HT-29 (cell line): ENCODE data around the gene INPP5D. TPM values are rescaled to one million over a fixed set of nuclear protein-coding genes. Genes with fewer than 3 reads are reported as not detected.

Source experiments
- DNase-seq: peaks from one replicate; pipeline ENCODE4 v3.0.0-alpha.2; 2015; ENCODE audit warnings: low spot score
- total RNA-seq: library from RNA; depleted of rRNA; stranded (reverse); fragments of >200 nt; shearing (Covaris generic); gene quantifications from 2 replicates; pipeline ENCODE4 v1.2.3, GENCODE V29; 2014

INPP5D gene
- total RNA-seq, 1 experiment from 2014 or later: 28.6 TPM

GRCh38 chr2:233208382-233209116 is 148.4 kb downstream of the INPP5D start:
- peak; percentile 62 for DNase-seq

- peak; percentile 13 for DNase-seq
Measured at GRCh38 chr2:233209117-233209532, 149.0 kb downstream of the INPP5D start.

- DNase-seq: peak; percentile 55
Measured at GRCh38 chr2:233209533-233210171, 149.5 kb downstream of the INPP5D start.

DNA sequence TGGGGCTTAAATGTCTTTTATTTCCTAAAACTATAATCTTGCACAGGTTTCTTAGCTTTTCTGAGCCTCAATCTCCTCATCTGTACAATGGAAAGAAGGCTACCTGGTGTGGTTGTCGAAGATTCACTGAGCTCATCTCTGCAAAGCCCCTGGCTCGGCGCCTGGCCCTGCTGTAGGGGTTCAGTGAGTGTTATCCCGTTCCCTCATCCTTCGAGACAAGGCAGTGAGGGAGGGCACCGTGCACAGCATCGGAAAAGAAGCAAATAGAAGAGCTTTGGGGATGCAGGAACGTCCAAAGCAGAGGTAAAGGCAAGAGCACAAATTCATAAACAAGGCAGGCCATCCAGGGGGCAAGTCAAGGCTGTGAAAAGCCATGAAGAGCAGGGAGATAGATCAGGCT is 150.1 kb downstream of the INPP5D start:
- no peak for DNase-seq

DNA sequence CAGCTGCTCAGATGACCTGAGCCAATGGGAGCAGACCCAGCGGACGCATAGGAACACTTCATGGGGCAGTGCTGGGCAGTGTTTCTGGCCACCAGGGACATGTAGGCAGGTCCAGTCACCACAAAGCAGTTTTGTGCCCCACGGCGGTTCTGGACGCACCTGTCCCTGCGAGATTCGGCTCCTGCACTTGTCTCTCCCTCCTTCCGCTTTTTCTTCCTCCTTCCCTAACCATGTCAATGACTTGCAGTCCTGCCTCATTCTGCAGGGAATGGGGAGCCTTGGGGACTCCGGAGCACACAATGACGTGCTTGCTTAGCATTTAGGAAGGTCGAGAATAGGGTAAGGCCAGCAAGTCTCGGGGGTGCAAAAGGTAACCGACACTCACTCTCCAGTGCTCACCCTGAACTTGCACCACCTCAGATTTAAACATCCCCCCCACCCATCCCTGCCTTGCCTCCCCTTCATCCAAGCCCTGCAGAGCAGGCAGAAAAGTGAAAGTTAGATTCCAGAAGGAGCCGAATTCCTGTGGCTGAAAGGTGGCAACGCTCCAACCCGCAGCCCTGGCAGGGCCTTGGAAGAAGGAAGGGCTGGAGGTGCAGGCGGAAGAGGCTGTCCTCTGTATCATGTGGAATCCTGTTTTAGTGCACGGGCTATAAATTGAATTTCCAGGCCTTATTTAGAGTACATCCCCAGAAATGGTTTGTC is 150.9 kb downstream of the INPP5D start:
- peak; percentile 93 for DNase-seq

GRCh38 chr2:233211548-233211895 is 151.4 kb downstream of the INPP5D start:
- no peak for DNase-seq

- DNase-seq: no peak
Measured at GRCh38 chr2:233213011-233213410, 152.9 kb downstream of the INPP5D start.

DNA sequence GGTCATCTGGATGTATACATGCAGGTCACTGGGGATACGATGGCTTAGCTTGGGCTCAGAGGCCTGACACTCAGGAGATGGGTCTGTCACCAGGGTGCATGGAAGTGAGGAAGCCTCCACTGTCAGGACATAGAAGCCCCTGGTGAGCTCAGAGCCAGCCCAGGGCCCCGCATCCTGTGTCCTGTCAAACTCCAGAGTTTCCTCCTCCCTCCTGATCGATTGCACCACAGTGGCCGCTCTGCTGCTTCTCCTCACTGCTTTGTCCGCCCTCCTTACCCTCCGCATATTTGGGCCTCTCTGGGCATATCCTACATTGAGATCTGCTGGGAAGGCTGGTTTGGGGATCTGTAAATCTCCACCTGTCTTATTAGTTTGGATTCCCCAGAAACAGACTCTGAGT is 153.8 kb downstream of the INPP5D start:
- no peak for DNase-seq

- no peak for DNase-seq
Measured at GRCh38 chr2:233217892-233218377, 157.8 kb downstream of the INPP5D start.

DNA sequence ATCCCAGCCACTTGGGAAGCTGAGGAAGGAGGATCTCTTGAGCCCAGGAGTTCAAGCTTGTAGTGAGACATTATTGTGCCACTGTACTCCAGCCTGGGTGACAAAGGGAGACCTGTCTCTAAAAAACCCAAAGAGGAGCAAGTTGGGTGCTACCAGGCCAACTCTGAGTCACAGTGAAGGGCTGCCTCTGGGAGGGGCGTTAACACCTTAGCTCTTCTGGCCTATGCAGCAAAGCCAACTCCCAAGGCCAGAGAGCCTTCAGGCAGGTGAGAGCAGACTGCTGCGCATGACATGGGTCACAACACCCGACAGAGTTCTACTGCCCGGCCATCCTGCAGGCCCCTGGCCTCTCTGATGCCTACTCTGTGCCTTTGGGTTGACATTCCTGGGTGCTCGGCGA is 158.7 kb downstream of the INPP5D start:
- DNase-seq: no peak

- DNase-seq: no peak
Measured at GRCh38 chr2:233219848-233220247, 159.7 kb downstream of the INPP5D start.

DNA sequence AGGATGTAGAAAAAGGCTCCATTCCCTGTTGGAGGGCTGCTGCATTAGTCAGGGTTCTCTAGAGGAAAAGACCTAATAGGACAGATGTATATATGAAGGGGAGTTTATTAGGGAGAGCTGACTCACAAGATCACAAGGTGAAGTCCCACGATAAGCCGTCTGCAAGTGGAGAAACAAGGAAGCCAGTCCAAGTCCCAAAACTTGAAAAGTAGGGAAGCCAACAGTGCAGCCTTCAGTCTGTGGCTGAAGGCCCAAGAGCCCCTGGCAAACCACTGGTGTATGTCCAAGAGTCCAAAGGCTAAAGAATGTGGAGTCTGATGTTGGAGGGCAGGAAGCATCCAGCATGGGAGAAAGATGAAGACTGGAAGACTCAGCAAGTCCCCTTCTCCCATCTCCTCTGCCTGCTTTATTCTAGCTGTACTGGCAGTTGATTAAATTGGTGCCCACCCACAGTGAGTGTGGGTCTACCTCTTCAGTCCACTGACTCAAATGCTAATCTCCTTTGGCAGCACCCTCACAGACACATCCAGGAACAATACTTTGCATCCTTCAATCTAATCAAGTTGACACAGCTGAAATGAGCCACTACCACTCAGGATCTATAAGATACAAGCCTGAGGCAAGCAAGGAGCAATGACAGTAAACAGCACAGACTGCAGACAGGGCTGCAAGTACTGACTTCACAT is 161.4 kb downstream of the INPP5D start:
- no peak for DNase-seq

DNA sequence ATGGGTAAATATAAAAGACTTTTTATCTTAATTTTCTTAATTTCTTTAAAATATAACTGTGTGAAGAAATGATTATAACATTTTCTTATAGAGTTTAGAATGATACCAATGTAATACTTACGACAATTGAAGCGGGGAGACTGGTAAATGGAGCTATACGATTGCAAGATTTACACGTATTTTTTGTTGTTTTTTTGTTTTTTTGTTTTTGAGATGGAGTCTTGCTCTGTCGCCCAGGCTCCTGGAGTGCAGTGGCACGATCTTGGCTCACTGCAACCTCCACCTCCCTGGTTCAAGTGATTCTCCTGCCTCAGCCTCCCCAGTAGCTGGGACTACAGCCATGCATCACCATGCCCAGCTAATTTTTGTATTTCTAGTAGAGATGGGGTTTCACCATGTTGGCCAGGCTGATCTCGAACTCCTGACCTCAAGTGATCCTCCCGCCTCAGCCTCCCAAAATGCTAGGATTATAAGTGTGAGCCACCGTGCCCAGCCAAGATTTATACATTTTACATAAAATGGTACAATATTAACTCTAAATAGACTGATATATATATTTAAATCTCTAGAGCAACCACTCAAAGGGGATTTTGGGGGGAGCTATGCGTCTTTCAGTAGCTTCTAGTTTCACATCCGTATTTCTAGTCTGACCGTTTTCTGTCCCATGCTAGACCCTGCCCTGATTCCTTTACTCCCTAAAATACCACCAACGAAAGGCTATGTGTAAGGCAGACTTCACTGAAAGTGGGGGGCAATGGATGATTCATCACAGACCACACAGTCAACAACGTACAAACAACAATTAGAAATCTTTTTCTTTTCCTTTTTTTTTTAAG is 163.1 kb downstream of the INPP5D start:
- DNase-seq: no peak

DNA sequence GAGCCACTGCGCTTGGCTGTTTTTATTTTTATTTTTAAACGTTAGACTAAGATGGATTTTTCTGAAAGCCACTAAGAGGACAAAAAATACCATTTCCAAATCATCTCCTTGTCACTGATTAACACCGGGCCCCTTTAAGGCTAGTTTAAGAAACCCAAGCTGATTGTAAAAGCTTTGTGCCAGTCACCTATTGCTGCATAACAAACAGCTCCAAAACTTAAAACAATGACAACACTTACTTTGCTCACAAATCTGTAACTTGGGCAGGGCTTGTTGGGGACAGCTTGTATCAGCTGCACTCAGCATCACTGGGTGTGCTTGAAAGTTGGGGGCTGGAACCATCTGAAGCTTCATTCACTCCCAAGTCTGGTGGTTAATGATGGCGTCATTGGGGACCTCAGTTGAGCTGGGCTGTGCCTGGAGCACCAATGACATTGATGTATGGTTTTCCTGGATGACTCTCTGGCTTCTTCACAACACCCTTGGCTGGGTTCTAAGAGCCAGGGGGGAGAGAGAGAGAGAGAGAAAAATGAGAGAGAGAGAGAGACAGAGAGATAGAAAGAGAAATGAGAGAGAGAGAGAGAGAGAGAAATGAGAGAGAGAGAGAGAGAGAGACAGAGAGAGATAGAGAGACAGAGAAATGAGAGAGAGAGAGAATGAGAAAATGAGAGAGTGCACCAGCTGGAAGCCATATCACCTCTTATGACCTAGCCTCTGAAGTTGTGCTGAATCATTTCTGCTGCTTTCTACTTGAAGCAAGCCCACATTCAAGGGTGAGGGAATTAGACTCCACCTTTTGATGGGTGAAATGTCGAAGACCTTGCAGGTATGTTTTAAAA is 165.3 kb downstream of the INPP5D start:
- DNase-seq: no peak

GRCh38 chr2:233226511-233227031 is 166.4 kb downstream of the INPP5D start:
- DNase-seq: no peak

GRCh38 chr2:233227346-233227978 is 167.3 kb downstream of the INPP5D start:
- no peak for DNase-seq

- DNase-seq: no peak
Measured at GRCh38 chr2:233228376-233228775, 168.2 kb downstream of the INPP5D start.

- DNase-seq: no peak
Measured at GRCh38 chr2:233233618-233234230, 173.6 kb downstream of the INPP5D start.

GRCh38 chr2:233234264-233234663 is 174.1 kb downstream of the INPP5D start:
- DNase-seq: no peak
